ENCODE measurements around the gene RSPO4. TPM values are rescaled to one million over a fixed set of nuclear protein-coding genes. Genes with fewer than 3 reads are reported as not detected.

The RSPO4 gene
- total and polyA plus RNA-seq, 2 donors (not counting 3 experiments of a cell fraction or from before 2014, with no cell fraction given), result not detected

- DNase-seq (ENCODE audit: low read depth, low spot score) (no peak), FAIRE-seq (no peak)
- H3K4me2 ChIP-seq (ENCODE audit: insufficient read depth, low read length), result no peak overlapping the region
- no peak overlapping the region for H3K4me3 ChIP-seq (replicated peaks in 1 of 3; ENCODE audit: insufficient read depth in 1 of 3, low read depth in 1 of 3, low read length in 3 of 3)
- no peaks in the 10 kb centered on the region for H4K20me1 ChIP-seq (replicated peaks; ENCODE audit: control insufficient read depth, extremely low read depth, insufficient read depth, low read length)
- no peak overlapping the region for H3K9ac ChIP-seq (replicated peaks; ENCODE audit: extremely low read depth, insufficient read depth, low read length)
- H2AFZ ChIP-seq (ENCODE audit: low read depth, low read length), result no peak overlapping the region
- no peak overlapping the region for H3K27ac ChIP-seq (ENCODE audit: insufficient read depth, low read depth, low read length)
- no peaks in the 10 kb centered on the region for H3K9me1 ChIP-seq (replicated peaks; ENCODE audit: control insufficient read depth, extremely low read depth, insufficient read depth, low read length)
- H3K4me1 ChIP-seq (ENCODE audit: control insufficient read depth, extremely low read depth, insufficient read depth, low read length), result no peaks in the 10 kb centered on the region
- no peaks in the 10 kb centered on the region for H3K79me2 ChIP-seq (ENCODE audit: control insufficient read depth, insufficient read depth, low read length)
- no peaks in the 10 kb centered on the region for H3K9me3 ChIP-seq (replicated peaks; ENCODE audit: control insufficient read depth, insufficient read depth, low read length)
- intact Hi-C loops (cut with micrococcal nuclease), result no loop called here
- ChIA-PET CTCF (no interaction called here), POLR2A (no interaction called here)
- no peak for TF ChIP-seq CTCF (IDR thresholded peaks at IDR 0.05; ENCODE audit: extremely low read depth in 1 of 2, insufficient read depth in 1 of 2, low read depth in 1 of 2, low read length in 2 of 2)
- no peak for TF ChIP-seq GATA2 (IDR thresholded peaks at IDR 0.05; ENCODE audit: insufficient read depth, insufficient read length, low read depth, low read length)
- H3K36me3 ChIP-seq (ENCODE audit: control insufficient read depth in 2 of 2, extremely low read depth in 1 of 2, insufficient read depth in 2 of 2, low read length in 2 of 2), result no peaks in the 10 kb centered on the region
- no peaks in the 10 kb centered on the region for H3K27me3 ChIP-seq (ENCODE audit: control insufficient read depth in 2 of 2, insufficient read depth in 2 of 2, low read length in 2 of 2)
- dilution Hi-C loops (cut with MboI; ENCODE audit: extremely low pct_ligation_motif_present, low sequenced_read_pairs), result no loop called here
- BruUV-seq (replicated peaks), result no TSS peak
Measured at GRCh38 chr20:939606-940005, 62.5 kb downstream of the RSPO4 start.

- Histone ChIP-seq H3K9me1 (replicated peaks; ENCODE audit: control insufficient read depth, extremely low read depth, insufficient read depth, low read length) (no peaks in the 10 kb centered on the region), H3K9ac (replicated peaks; ENCODE audit: extremely low read depth, insufficient read depth, low read length) (no peak overlapping the region), H4K20me1 (replicated peaks; ENCODE audit: control insufficient read depth, extremely low read depth, insufficient read depth, low read length) (no peaks in the 10 kb centered on the region), H3K79me2 (ENCODE audit: control insufficient read depth, insufficient read depth, low read length) (no peaks in the 10 kb centered on the region), H3K4me1 (ENCODE audit: control insufficient read depth, extremely low read depth, insufficient read depth, low read length) (no peaks in the 10 kb centered on the region), H2AFZ (ENCODE audit: low read depth, low read length) (no peak overlapping the region), H3K9me3 (replicated peaks; ENCODE audit: control insufficient read depth, insufficient read depth, low read length) (no peaks in the 10 kb centered on the region), H3K36me3 (ENCODE audit: control insufficient read depth in 2 of 2, extremely low read depth in 1 of 2, insufficient read depth in 2 of 2, low read length in 2 of 2) (no peaks in the 10 kb centered on the region), H3K27ac (ENCODE audit: insufficient read depth, low read depth, low read length) (no peak overlapping the region), H3K4me2 (ENCODE audit: insufficient read depth, low read length) (no peak overlapping the region), H3K27me3 (ENCODE audit: control insufficient read depth in 2 of 2, insufficient read depth in 2 of 2, low read length in 2 of 2) (peaks cover 0 to 2% of the 10 kb centered on the region in 2 experiments), H3K4me3 (replicated peaks in 1 of 3; ENCODE audit: insufficient read depth in 1 of 3, low read depth in 1 of 3, low read length in 3 of 3) (no peak overlapping the region)
- no peak for TF ChIP-seq GATA2 (IDR thresholded peaks at IDR 0.05; ENCODE audit: insufficient read depth, insufficient read length, low read depth, low read length)
- TF ChIP-seq FOS (IDR thresholded peaks at IDR 0.05; ENCODE audit: borderline replicate concordance, insufficient read depth, low read length), result no peak
- TF ChIP-seq EZH2 (IDR thresholded peaks at IDR 0.05; ENCODE audit: borderline replicate concordance, low read depth, low read length, severe bottlenecking), result no peak
- TF ChIP-seq JUN (IDR thresholded peaks at IDR 0.05; ENCODE audit: borderline replicate concordance, insufficient read depth, insufficient read length, low read depth), result no peak
- no peak for TF ChIP-seq MAX (IDR thresholded peaks at IDR 0.05; ENCODE audit: insufficient read depth, insufficient read length)
- TF ChIP-seq MYC (IDR thresholded peaks at IDR 0.05; ENCODE audit: low read depth, low read length), result no peak
- TF ChIP-seq POLR2AphosphoS5 (IDR thresholded peaks at IDR 0.05; ENCODE audit: insufficient read depth, low read depth, low read length), result no peak
- no peak for TF ChIP-seq CTCF (IDR thresholded peaks at IDR 0.05; ENCODE audit: extremely low read depth in 1 of 2, insufficient read depth in 1 of 2, low read depth in 1 of 2, low read length in 2 of 2)
- no peak for TF ChIP-seq POLR2A (IDR thresholded peaks at IDR 0.05; ENCODE audit: low read depth, low read length)
- DNase-seq (ENCODE audit: low read depth, low spot score), result no peak
- no TSS peak for BruUV-seq (replicated peaks)
- no peak for FAIRE-seq
- dilution Hi-C loops (cut with MboI; ENCODE audit: extremely low pct_ligation_motif_present, low sequenced_read_pairs) (no loop called here), intact Hi-C loops (cut with micrococcal nuclease) (no loop called here)
- POLR2A ChIA-PET, result no interaction called here
- CTCF ChIA-PET, result no interaction called here
Measured at GRCh38 chr20:934186-934840, 67.8 kb downstream of the RSPO4 start.
